Stimulated activated CD4-positive, alpha-beta T cell treated with anti-CD3 and anti-CD28 coated beads, Interleukin-1b, Interleukin-23, amount 100 ng/mL, for 48 hours (primary cell): Measurements from ENCODE around the gene FRG1.
A peak's percentile ranks its signal among the peaks of the same experiment; 100 is the strongest.
"Not testable (repeated sequence)": the region's sequence is repeated elsewhere in the genome, so short reads cannot be mapped to it uniquely, and the experiment has no call there.

Experiments used
- DNase-seq: peaks from one replicate; pipeline ENCODE4 v3.0.0-alpha.2; 2020

Gene FRG1

GRCh38 chr4:189940178-189941004 is at the start of gene FRG1:
Gene FRG1 (plus strand): TSS chr4:189940872. CDS start chr4:189941010, 138 bp downstream.
- DNase-seq = peak; percentile 95

- DNase-seq = no peak
Observed at GRCh38 chr4:189897667-189898066, 43.0 kb upstream of the FRG1 start.

GRCh38 chr4:189899481-189900015 is 41.1 kb upstream of the FRG1 start:
- not testable (repeated sequence) for DNase-seq

GRCh38 chr4:189904420-189905027 is 36.1 kb upstream of the FRG1 start:
- peak; percentile 31 for DNase-seq

- DNase-seq = no peak
Observed at GRCh38 chr4:189912170-189912569, 28.5 kb upstream of the FRG1 start.

- DNase-seq = no peak
Observed at GRCh38 chr4:189917161-189917891, 23.3 kb upstream of the FRG1 start.

- no peak for DNase-seq
Observed at GRCh38 chr4:189921058-189921457, 19.6 kb upstream of the FRG1 start.

- not testable (repeated sequence) for DNase-seq
Observed at GRCh38 chr4:189926742-189927141, 13.9 kb upstream of the FRG1 start.

- no peak for DNase-seq
Observed at GRCh38 chr4:189941005-189941450, 356 bp downstream of the FRG1 start.

GRCh38 chr4:189942412-189942811 is 1.7 kb downstream of the FRG1 start:
- DNase-seq = not testable (repeated sequence)

- DNase-seq = not testable (repeated sequence)
Observed at GRCh38 chr4:189944077-189944476, 3.4 kb downstream of the FRG1 start.

GRCh38 chr4:189946906-189947305 is 6.2 kb downstream of the FRG1 start:
- DNase-seq = not testable (repeated sequence)

GRCh38 chr4:189948486-189948885 is 7.8 kb downstream of the FRG1 start:
- not testable (repeated sequence) for DNase-seq

- not testable (repeated sequence) for DNase-seq
Observed at GRCh38 chr4:189969291-189969690, 28.6 kb downstream of the FRG1 start.

- no peak for DNase-seq
Observed at GRCh38 chr4:189973646-189974045, 33.0 kb downstream of the FRG1 start.

- DNase-seq = no peak
Observed at GRCh38 chr4:189974056-189974455, 33.4 kb downstream of the FRG1 start.

- DNase-seq = no peak
Observed at GRCh38 chr4:189979196-189980047, 38.8 kb downstream of the FRG1 start.

GRCh38 chr4:189980292-189980691 is 39.6 kb downstream of the FRG1 start:
- not testable (repeated sequence) for DNase-seq

- DNase-seq = no peak
Observed at GRCh38 chr4:189981970-189982369, 41.3 kb downstream of the FRG1 start.

GRCh38 chr4:189983916-189984526 is 43.3 kb downstream of the FRG1 start:
- DNase-seq = not testable (repeated sequence)

GRCh38 chr4:189984661-189985060 is 44.0 kb downstream of the FRG1 start:
- not testable (repeated sequence) for DNase-seq
